H1 (cell line): ENCODE results near the gene ZNF311. TPM values are rescaled to one million over a fixed set of nuclear protein-coding genes. Genes with fewer than 3 reads are reported as not detected.

Experiments used
- KDM1A ChIP-seq: fragments of 200-600, 300-600 bp; sonication (generic); IDR thresholded peaks from 2 replicates; pipeline ENCODE4 v1.7.1; 2016; ENCODE audit warnings: mild to moderate bottlenecking, low read length, borderline replicate concordance
- TEAD4 ChIP-seq: IDR thresholded peaks from 2 replicates; pipeline ENCODE4 v1.6.1; 2012; ENCODE audit warnings: low read depth, low read length, inconsistent platforms, mixed read lengths
- polyA plus RNA-seq, 7 experiments: library from polyadenylated mRNA; depleted of rRNA in 3 of 7; stranded (reverse) in 5 of 7; unstranded in 2 of 7; fragments of >200 nt in 5 of 7; fragments of 200-250 nt in 2 of 7; gene quantifications; 1 replicate in 5 of 7; 2 replicates in 1 of 7; 4 replicates in 1 of 7; pipeline versions ENCODE4 v1.2.1 to v1.2.3, GENCODE V29; 2011 to 2013; ENCODE audit warnings: missing spikeins in 2 of 7, mixed read lengths in 2 of 7
- total RNA-seq: library from RNA; stranded (reverse); fragmentation: NEBNext Ultra II Directional; extraction: Animal tissue kit (Norgen Biotek cat#: 25700); gene quantifications from 2 replicates; pipeline ENCODE4 v1.2.1, GENCODE V29; 2021

ZNF311 gene
- total and polyA plus RNA-seq, 2 of the 8 experiments (the other 6 are each of a cell fraction or from before 2014, with no cell fraction given) = 1.9 to 4.2 TPM

DNA sequence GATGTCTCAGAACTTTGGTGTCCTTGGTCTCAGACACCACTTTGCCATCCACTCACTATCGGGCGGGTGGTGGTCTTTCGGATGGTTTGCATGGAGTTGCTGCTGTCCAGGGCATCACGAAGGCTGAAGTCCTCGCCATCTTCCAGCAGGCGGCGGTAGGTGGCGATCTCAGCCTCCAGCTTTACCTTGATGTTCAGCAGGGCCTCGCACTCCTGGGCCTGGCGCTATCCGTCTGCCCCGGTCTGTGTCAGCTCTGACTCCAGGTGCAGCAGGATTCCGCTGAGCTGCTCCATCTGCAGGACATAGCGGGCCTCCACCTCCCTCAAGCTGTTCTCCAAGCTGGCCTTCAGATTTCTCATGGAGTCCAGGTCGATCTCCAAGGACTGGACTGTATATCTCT lies 36.0 kb downstream of the ZNF311 start (continued):
- TF ChIP-seq KDM1A (no peak), TEAD4 (no peak)
